ENCODE results near the gene CD79B.
A peak's percentile ranks its signal among the peaks of the same experiment; 100 is the strongest.
"Not testable (repeated sequence)": the region's sequence is repeated elsewhere in the genome, so short reads cannot be mapped to it uniquely, and the experiment has no call there.

The CD79B gene

DNA sequence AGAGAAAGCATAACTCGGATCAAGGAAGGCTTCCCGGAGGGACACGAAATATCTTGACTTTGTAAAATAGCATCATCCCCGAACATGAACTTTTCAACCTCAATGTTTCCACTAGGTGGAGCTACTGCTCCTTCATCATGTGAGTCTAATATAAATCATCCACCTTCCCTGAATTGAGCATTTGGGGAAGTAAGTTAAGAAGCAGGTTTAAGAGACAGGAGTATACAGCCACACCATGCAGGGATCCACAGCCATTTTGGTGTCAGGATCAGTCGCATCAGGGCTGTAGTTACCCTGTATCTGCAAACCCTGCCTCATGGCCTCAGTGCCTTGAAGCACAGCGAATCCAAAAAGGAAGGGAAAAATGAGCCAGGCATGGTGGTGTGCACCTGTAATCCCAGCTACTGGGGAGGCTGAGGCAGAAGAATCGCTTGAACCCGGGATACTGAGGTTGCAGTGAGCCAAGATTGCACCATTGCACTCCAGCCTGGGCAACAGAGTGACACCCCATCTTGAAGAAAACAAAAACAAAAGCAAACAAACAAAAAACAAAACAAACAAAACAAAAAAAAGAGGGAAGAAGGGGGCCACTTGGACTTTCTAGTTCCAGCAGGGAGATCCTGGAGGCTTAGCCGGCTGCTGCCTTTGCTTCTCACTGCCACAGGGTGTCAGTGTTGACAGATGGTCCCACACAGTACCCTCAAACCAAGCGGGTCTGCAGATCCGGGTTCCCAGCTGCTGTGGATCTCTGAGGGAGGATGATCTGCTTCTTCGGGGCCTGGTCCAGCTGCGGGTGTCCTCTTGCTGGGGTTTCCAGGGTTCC lies 42.9 kb downstream of the CD79B start:
- not testable (repeated sequence) for H3K27ac ChIP-seq
- TF ChIP-seq, protein P1, sequence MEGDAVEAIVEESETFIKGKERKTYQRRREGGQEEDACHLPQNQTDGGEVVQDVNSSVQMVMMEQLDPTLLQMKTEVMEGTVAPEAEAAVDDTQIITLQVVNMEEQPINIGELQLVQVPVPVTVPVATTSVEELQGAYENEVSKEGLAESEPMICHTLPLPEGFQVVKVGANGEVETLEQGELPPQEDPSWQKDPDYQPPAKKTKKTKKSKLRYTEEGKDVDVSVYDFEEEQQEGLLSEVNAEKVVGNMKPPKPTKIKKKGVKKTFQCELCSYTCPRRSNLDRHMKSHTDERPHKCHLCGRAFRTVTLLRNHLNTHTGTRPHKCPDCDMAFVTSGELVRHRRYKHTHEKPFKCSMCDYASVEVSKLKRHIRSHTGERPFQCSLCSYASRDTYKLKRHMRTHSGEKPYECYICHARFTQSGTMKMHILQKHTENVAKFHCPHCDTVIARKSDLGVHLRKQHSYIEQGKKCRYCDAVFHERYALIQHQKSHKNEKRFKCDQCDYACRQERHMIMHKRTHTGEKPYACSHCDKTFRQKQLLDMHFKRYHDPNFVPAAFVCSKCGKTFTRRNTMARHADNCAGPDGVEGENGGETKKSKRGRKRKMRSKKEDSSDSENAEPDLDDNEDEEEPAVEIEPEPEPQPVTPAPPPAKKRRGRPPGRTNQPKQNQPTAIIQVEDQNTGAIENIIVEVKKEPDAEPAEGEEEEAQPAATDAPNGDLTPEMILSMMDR (conservative IDR thresholded peaks at IDR 0.05) = peak; percentile 56

DNA sequence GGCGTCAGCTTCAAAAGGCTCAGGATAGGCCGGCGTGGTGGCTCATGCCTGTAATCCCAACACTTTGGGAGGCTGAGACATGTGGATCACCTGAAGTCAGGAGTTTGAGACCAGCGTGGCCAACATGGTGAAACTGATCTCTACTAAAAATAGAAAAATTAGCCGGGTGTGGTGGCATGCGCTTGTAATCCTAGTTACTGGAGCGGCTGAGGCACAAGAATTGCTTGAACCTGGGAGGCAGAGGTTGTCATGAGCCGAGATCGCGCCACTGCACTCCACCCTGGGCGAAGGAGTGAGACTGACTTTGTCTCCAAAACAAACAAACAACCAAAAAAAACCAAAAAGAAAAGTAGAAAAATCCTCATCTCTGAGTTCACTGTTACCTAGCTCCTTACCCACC lies 47.0 kb downstream of the CD79B start:
- H3K27ac ChIP-seq = not testable (repeated sequence)

DNA sequence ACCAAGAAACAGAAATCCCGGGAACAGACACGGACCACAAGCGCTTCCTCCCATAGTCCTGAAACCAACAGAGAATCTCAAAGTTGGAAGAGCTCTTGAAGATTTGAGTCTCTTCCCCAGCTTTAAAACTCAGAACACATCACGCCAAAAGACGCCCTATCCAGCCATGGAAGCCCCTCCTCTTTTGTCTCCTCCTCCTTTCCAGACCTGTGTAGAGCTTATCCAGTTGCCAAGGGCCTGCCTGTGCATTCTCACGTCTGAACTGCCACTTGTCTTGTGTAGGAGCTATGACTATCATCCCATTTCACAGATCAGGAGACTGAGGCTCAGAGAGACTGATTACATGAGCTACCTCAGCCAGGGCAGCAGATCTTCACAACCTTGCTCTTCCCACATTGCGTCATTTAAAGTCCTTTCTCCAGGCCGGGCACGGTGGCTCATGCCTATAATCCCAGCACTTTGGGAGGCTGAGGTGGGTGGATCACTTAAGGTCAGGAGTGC lies 49.5 kb downstream of the CD79B start:
- not testable (repeated sequence) for H3K27ac ChIP-seq

DNA sequence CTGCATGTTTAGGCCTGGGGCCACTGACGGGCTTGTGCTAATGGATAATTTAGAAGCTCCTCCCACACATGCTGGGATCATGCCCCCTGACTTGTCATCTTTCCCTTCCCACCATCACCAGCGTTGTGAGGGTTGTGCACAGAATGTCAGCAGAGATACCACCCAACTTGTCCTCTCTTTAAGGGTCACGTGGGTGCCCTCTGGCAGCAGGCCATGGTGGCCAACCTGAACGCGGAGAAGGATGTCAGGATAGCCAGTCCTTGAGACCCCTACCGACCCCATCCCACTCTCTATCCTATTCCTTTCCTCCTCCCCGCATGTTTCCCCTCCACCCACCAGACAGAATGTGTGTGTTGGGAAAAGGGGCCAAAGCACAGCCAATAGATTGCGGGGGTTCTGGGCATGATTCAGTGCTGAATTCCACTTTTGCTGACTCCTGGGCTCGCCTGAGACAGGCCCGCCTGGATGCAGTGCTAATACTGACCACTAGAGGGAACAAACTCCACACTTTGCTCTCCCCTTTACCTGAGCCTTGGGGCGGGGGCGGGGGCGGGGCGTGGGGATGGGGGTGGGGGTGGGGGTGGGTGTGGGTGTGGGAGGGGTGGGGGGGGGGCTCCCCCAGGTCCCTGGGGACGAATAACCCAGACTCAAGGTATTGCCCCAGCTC lies 50.1 kb downstream of the CD79B start, which contains the start of gene GH2:
TSS of gene GH2 (minus strand) at position 10 of the 667 bp plus-strand sequence. CDS start 143 bp downstream, outside the sequence.
- TF ChIP-seq, protein P1 (conservative IDR thresholded peaks at IDR 0.05) = peak; percentile 63
- H3K27ac ChIP-seq = no peak within 1 kb of the TSS

DNA sequence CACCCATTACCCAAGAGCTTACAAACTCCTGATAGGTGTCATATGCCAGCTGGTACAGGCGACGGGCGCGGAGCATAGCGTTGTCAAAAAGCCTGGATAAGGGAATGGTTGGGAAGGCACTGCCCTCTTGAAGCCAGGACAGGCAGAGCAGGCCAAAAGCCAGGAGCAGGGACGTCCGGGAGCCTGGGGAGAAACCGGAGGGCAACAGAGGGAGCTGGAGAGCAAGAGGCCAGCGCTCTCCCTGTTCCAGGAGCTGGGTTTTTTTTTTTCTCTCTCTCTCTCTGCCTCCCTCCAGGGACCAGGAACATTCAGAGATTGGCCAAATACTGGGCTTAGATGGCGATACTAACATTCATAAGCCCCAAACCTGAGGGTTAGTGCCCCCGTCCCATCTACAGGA lies 50.8 kb downstream of the CD79B start:
- not testable (repeated sequence) for H3K27ac ChIP-seq

DNA sequence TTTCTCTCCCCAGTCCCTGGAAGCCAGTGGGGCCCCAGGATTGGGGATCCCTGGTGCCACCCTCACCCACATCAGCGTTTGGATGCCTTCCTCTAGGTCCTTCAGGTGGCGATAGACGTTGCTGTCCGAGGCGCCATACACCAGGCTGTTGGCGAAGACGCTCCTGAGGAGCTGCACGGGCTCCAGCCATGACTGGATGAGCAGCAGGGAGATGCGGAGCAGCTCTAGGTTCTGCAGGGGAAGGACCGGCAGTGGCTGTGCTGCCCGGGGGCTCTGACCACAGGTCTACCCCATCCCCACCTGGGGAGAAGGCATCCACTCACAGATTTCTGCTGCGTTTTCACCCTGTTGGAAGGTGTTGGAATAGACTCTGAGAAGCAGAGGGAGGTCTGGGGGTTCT lies 51.4 kb downstream of the CD79B start:
- TF ChIP-seq, protein P1 (conservative IDR thresholded peaks at IDR 0.05) = no peak

More for the DNA sequence above, 51.4 kb downstream of the CD79B start:
- no peak overlapping the region for H3K27ac ChIP-seq

Measured in VCaP (cell line).